HG02798 (cell line): ENCODE results near the gene LMAN2L.

ENCODE experiments used
- ATAC-seq: cut with Tn5 transposase; IDR thresholded peaks from one replicate; pipeline ENCODE4 v1.9.1; 2021; ENCODE audit warnings: mild to moderate bottlenecking; ENCODE audit not compliant: unreplicated experiment, poor library complexity

Gene LMAN2L

DNA sequence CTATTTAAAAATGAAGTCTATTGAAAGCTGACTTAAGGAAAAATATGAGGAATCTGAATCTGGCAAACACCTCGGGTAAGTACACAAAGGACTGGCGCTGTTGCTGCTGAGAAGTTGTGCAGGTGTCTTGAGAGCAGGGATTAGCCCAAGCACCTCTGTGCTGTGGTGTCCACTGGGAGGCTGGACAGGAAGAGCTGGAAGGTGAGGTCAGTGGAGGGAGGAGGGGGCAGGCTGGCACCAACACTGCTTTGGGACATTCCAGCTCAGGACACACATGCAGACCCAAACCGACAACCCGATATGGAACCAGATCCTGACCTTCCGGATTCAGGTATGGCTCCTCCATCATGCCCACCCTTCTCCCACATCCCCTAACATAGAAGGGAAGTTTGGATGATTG, 76.7 kb downstream of the LMAN2L start:
- ATAC-seq: no peak

- ATAC-seq: no peak
Observed at GRCh38 chr2:96662360-96662759, 77.5 kb downstream of the LMAN2L start.

DNA sequence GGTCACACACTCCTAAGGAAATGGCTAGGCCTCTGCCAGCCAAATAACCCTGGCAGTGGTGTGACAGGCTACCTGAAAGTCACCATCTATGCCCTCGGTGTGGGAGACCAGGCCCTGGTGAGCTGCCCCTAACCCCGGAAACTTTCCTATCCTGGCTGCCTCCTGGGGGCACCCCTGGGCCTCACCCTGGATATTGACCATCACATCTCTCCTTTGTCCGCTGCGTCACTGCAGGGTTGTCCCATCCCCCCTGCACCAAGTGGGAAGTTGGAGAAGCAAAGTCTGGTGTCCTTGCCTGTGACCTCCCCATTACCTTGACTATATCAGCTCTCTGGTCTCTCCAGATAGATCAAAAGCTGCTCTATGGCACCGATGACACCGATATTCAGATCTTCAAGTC, 78.5 kb downstream of the LMAN2L start:
- ATAC-seq: no peak

DNA sequence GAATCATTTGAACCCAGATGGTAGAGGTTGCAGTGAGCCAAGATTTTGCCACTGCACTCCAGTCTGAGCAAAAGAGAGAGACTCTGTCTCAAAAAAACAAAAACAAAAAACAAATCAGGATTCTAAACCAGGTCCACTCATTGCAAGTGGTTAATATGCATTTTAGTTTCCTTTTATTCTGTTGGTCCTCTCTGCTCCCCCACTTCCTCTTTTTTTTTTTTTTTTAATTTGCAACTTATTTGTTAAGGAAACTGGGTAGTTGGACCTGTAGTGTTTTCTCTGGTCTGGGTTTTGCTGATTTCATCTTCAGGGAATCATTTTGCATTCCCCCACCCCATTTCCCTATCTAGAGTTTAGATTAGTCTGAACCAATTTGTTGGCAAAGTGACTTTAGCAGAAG, 83.3 kb downstream of the LMAN2L start:
- no peak for ATAC-seq
